Measurements from ENCODE around the gene MYBPHL.

Gene MYBPHL, protein sequence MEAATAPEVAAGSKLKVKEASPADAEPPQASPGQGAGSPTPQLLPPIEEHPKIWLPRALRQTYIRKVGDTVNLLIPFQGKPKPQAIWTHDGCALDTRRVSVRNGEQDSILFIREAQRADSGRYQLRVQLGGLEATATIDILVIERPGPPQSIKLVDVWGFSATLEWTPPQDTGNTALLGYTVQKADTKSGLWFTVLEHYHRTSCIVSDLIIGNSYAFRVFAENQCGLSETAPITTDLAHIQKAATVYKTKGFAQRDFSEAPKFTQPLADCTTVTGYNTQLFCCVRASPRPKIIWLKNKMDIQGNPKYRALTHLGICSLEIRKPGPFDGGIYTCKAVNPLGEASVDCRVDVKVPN

GRCh38 chr1:109306832-109307273, at the start of gene MYBPHL:
MYBPHL (minus strand) TSS chr1:109307011; CDS start chr1:109306991, 20 bp downstream.
- H3K4me3 Mint-ChIP-seq: no peak within 1 kb of the TSS

DNA sequence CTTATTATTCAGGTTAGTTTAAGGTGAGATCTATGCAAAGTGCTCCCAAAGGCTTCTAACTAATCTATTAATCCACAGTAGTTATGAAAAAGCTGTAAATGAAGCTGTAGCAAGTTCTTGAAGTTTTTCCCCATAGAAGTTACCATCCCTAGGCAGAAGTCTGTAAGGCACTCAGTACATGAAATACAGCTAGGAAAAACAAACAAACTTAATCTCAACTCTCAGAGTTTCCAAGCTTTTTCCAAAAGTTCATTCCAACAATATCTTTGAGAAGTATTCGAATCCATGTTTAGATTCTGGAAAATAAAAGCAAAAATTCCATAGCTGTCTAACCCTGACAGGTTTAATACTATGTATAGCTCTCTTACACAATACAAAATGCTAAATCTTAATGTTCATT, 49.7 kb upstream of the MYBPHL start:
- Mint-ChIP-seq H3K4me1 (ENCODE audit: low read depth) (peaks cover 8% of the 10 kb centered on the region), H3K27me3 (ENCODE audit: low read depth) (peaks cover 32% of the 10 kb centered on the region), H3K4me3 (no peak overlapping the region), H3K9me3 (no peaks in the 10 kb centered on the region), H3K27ac (no peak overlapping the region), H3K36me3 (ENCODE audit: low read depth) (no peaks in the 10 kb centered on the region)
- DNase-seq (ENCODE audit: low spot score): no peak

More at GRCh38 chr1:109306832-109307273, at the start of gene MYBPHL:
- Mint-ChIP-seq H3K4me1 (ENCODE audit: low read depth) (no peaks in the 10 kb centered on the region), H3K27me3 (ENCODE audit: low read depth) (peaks cover 12% of the 10 kb centered on the region), H3K27ac (no peak within 1 kb of the TSS), H3K36me3 (ENCODE audit: low read depth) (no peaks in the 10 kb centered on the region), H3K9me3 (no peaks in the 10 kb centered on the region)
- DNase-seq (ENCODE audit: low spot score): no peak

DNA sequence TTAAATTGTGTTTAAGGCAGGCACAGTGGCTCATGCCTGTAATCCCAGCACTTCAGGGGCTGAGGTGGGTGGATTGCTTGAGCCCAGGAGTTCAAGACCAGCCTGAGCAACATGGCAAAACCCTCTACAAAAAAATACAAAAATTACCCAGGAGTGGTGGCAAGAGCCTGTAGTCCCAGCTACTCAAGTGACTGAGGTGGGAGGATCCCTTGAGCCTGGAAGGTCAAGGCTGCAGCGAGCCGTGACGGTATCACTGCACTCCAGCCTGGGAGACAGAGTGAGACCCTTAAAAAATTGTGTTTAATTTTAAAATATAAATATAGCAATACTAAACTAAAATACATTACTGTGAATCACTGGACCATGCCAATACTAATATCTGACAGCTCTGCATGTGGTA, 48.1 kb upstream of the MYBPHL start:
- H3K4me1 Mint-ChIP-seq (ENCODE audit: low read depth): peaks cover 8% of the 10 kb centered on the region
- H3K27ac Mint-ChIP-seq: no peak overlapping the region
- H3K9me3 Mint-ChIP-seq: no peaks in the 10 kb centered on the region
- no peak for DNase-seq (ENCODE audit: low spot score)
- H3K4me3 Mint-ChIP-seq: no peak overlapping the region
- H3K36me3 Mint-ChIP-seq (ENCODE audit: low read depth): no peaks in the 10 kb centered on the region
- peaks cover 29% of the 10 kb centered on the region for H3K27me3 Mint-ChIP-seq (ENCODE audit: low read depth)

- no peak for DNase-seq (ENCODE audit: low spot score)
- peaks cover 8% of the 10 kb centered on the region for H3K4me1 Mint-ChIP-seq (ENCODE audit: low read depth)
- H3K9me3 Mint-ChIP-seq: no peaks in the 10 kb centered on the region
- H3K27ac Mint-ChIP-seq: no peak overlapping the region
- H3K27me3 Mint-ChIP-seq (ENCODE audit: low read depth): peaks cover 27% of the 10 kb centered on the region
- H3K36me3 Mint-ChIP-seq (ENCODE audit: low read depth): no peaks in the 10 kb centered on the region
- no peak overlapping the region for H3K4me3 Mint-ChIP-seq
These were observed 44.6 kb upstream of the MYBPHL start for GRCh38 chr1:109351457-109351856.

DNA sequence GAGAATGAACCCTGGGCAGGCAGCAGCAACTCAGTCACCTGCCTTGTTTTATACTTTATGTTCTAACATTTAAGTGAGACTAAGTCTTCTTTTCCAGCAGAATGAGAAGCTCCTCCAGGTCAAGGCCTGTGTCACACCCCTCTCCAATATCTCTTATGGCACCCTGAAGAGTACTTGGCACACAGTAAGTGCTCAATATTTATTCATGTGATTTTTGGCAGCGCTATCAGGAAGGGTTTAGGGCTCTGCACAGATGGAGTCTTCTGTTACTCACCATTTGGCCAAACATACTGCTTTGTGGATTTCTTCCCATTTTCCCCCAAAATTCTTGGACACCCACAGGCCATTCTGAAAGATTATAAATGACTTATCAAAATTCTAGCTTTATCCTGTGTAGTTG, 43.8 kb upstream of the MYBPHL start:
- peaks cover 27% of the 10 kb centered on the region for H3K27me3 Mint-ChIP-seq (ENCODE audit: low read depth)
- H3K36me3 Mint-ChIP-seq (ENCODE audit: low read depth): no peaks in the 10 kb centered on the region
- H3K27ac Mint-ChIP-seq: no peak overlapping the region
- no peaks in the 10 kb centered on the region for H3K9me3 Mint-ChIP-seq
- DNase-seq (ENCODE audit: low spot score): no peak
- H3K4me3 Mint-ChIP-seq: no peak overlapping the region
- peaks cover 8% of the 10 kb centered on the region for H3K4me1 Mint-ChIP-seq (ENCODE audit: low read depth)

DNA sequence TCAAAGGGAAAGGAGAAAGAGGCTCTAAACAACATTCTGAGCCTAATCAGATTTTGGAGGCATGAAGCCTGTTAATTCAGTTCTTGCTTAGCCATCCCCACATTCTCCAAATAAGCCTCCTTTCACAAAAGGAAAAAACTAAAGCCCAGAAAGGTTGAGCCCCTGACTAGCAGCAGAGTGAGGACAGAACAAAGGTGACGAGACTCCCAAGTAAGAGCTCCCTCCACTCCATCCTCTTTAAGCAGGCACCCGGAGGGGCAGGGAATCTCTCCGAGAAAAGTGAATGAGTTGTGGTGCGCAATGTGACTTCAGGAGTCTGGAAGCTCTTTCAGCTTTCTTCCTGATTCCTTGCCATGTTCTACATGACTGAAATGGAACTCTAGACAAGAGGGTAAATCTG, 43.4 kb upstream of the MYBPHL start:
- no peak for DNase-seq (ENCODE audit: low spot score)
- no peak overlapping the region for H3K27ac Mint-ChIP-seq
- no peaks in the 10 kb centered on the region for H3K36me3 Mint-ChIP-seq (ENCODE audit: low read depth)
- H3K4me3 Mint-ChIP-seq: no peak overlapping the region
- peaks cover 8% of the 10 kb centered on the region for H3K4me1 Mint-ChIP-seq (ENCODE audit: low read depth)
- peaks cover 27% of the 10 kb centered on the region for H3K27me3 Mint-ChIP-seq (ENCODE audit: low read depth)
- no peaks in the 10 kb centered on the region for H3K9me3 Mint-ChIP-seq

GRCh38 chr1:109347511-109347910, 40.7 kb upstream of the MYBPHL start:
- Mint-ChIP-seq H3K9me3 (no peaks in the 10 kb centered on the region), H3K4me1 (ENCODE audit: low read depth) (no peaks in the 10 kb centered on the region), H3K4me3 (no peak overlapping the region), H3K27ac (no peak overlapping the region), H3K27me3 (ENCODE audit: low read depth) (peaks cover 30% of the 10 kb centered on the region), H3K36me3 (ENCODE audit: low read depth) (no peaks in the 10 kb centered on the region)
- no peak for DNase-seq (ENCODE audit: low spot score)

DNA sequence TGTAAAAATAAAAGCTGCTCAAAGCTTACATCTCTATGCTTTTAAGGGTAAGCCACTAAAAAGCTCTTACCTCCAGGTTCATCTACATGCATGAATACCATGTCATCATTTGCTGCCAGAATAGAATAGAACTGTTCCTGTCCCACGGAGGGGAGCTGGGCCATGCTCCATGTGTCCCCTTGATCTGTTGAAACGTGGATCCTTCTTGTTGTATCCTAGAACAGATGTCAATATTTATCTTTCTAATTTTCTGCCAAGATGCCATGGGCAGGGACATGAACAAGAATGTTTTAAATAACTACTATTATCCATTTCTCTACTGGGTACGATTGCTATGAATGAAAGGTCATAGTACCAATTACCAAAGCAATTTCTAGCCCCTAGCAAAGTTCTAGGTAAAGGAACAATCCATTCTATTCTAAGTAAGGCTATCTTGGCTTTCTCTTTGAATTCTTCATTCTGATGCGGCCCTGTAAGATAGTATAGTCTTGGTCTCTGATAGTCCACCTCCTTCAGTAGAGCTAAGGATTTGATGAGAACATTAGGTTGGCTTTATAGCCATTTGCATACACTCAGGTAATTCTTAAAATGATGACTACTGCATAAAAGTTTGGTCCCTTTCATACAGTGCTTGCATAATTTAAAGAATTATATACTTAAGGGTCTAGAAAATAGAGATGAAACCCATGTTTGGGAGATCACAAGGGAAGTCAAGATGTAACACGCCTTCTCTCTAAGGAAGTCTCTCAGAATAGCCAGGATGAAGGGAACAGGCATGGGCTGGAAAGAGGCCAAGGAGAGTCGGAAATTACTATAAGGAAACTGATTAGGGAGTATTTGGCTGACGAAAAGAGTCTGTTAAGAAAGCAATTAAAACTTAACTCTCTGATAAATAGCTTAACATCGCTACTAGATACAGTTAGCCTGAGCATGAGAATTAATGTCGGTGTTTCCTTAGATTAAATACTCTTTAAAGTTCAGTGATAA, 35.4 kb upstream of the MYBPHL start:
- Mint-ChIP-seq H3K9me3 (no peaks in the 10 kb centered on the region), H3K4me3 (no peak overlapping the region), H3K36me3 (ENCODE audit: low read depth) (no peaks in the 10 kb centered on the region), H3K27ac (no peak overlapping the region), H3K4me1 (ENCODE audit: low read depth) (no peaks in the 10 kb centered on the region), H3K27me3 (ENCODE audit: low read depth) (peaks cover 20% of the 10 kb centered on the region)
- DNase-seq (ENCODE audit: low spot score): no peak

DNA sequence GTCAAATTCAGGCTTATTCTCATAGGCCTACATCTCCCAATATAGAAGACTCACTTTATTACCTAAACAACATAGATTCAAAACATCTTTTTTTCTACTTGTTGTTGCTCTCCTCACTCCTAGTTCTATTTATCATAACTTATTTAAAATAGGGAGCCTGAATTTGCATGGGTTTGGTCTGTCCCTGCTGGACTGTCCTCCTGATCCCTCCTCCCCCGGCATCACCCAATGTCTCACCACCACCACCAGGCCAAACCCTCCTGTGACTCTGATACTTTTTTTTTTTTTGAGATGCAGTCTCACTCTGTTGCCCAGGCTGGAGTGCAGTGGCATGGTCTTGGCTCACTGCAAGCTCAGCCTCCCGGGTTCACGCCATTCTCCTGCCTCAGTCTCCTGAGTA, 31.8 kb upstream of the MYBPHL start:
- Mint-ChIP-seq H3K4me1 (ENCODE audit: low read depth) (no peaks in the 10 kb centered on the region), H3K4me3 (no peak overlapping the region), H3K27ac (no peak overlapping the region), H3K36me3 (ENCODE audit: low read depth) (no peaks in the 10 kb centered on the region), H3K9me3 (no peaks in the 10 kb centered on the region), H3K27me3 (ENCODE audit: low read depth) (peaks cover 8% of the 10 kb centered on the region)
- no peak for DNase-seq (ENCODE audit: low spot score)

DNA sequence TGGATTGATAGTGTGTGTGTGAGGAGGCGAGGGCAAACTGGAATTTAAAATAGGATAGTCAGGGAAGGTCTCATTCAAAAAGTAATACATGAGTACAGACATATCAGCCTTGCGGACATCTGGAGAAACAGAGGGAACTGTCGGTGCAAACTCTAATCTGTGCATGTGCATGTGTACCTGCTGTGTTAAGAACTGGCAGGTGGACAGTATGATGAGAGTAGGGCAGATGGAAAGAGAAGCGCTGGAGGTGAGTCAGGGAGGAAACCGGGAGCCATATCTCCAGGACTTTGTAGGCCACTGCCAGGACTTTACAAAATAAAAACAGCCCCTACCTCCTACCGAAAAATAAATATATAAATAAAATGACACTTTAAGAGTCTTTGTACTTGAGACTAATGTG, 31.3 kb upstream of the MYBPHL start:
- no peaks in the 10 kb centered on the region for H3K36me3 Mint-ChIP-seq (ENCODE audit: low read depth)
- DNase-seq (ENCODE audit: low spot score): no peak
- H3K27ac Mint-ChIP-seq: no peak overlapping the region
- H3K9me3 Mint-ChIP-seq: no peaks in the 10 kb centered on the region
- H3K4me3 Mint-ChIP-seq: no peak overlapping the region
- H3K4me1 Mint-ChIP-seq (ENCODE audit: low read depth): no peaks in the 10 kb centered on the region
- peaks cover 5% of the 10 kb centered on the region for H3K27me3 Mint-ChIP-seq (ENCODE audit: low read depth)

DNA sequence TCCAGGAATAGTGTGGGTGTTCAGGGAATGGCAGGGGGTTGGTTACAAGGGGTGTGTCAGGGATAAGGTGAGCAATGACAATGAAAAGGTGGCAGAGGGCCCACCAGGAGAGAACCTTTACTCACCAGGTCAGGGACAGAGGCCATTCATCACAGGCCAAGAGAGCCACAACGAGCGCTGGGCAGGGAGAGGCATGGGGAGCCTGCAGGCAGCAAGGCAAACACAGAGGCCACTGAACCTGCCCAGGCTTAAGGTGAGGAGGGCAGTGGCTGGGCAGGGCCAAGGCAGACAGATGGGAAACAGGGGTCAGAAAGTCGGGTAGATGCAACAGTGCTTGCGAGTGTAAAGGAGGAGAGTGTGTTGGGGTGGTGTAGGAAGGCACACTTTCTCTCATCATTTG, 28.3 kb upstream of the MYBPHL start:
- no peak for DNase-seq (ENCODE audit: low spot score)
- no peaks in the 10 kb centered on the region for H3K4me1 Mint-ChIP-seq (ENCODE audit: low read depth)
- H3K27me3 Mint-ChIP-seq (ENCODE audit: low read depth): peaks cover 14% of the 10 kb centered on the region
- H3K36me3 Mint-ChIP-seq (ENCODE audit: low read depth): peaks cover 7% of the 10 kb centered on the region
- H3K27ac Mint-ChIP-seq: no peak overlapping the region
- H3K4me3 Mint-ChIP-seq: no peak overlapping the region
- H3K9me3 Mint-ChIP-seq: peaks cover 25% of the 10 kb centered on the region

- Mint-ChIP-seq H3K4me1 (ENCODE audit: low read depth) (no peaks in the 10 kb centered on the region), H3K4me3 (no peak overlapping the region), H3K9me3 (peaks cover 29% of the 10 kb centered on the region), H3K27me3 (ENCODE audit: low read depth) (peaks cover 14% of the 10 kb centered on the region), H3K27ac (no peak overlapping the region), H3K36me3 (ENCODE audit: low read depth) (peaks cover 7% of the 10 kb centered on the region)
- no peak for DNase-seq (ENCODE audit: low spot score)
These were observed 24.3 kb upstream of the MYBPHL start for GRCh38 chr1:109331113-109331512.

DNA sequence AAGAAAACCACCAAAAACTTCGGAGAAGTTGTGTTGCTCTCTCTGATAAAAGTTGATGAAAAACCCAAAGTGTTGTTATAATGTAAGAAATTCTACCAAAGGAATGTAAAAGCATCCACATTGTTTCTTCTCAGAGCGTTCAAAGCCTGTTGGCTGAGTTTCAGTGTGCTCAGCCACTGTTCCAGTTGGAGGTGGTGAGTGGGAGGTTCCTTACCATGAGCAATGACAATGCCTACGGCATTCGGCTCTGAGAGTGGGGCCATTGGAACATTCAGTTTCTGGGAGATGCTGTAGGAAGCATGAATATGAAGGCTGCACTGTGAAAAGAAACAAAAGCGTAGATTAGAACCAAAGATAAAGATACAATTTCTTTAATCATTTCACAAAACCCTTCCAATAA, 20.5 kb upstream of the MYBPHL start:
- H3K4me3 Mint-ChIP-seq: no peak overlapping the region
- peaks cover 25% of the 10 kb centered on the region for H3K9me3 Mint-ChIP-seq
- peaks cover 16% of the 10 kb centered on the region for H3K27me3 Mint-ChIP-seq (ENCODE audit: low read depth)
- no peak for DNase-seq (ENCODE audit: low spot score)
- H3K36me3 Mint-ChIP-seq (ENCODE audit: low read depth): peaks cover 7% of the 10 kb centered on the region
- H3K4me1 Mint-ChIP-seq (ENCODE audit: low read depth): no peaks in the 10 kb centered on the region
- no peak overlapping the region for H3K27ac Mint-ChIP-seq

- Mint-ChIP-seq H3K9me3 (no peaks in the 10 kb centered on the region), H3K27ac (no peak overlapping the region), H3K36me3 (ENCODE audit: low read depth) (no peaks in the 10 kb centered on the region), H3K27me3 (ENCODE audit: low read depth) (peaks cover 10% of the 10 kb centered on the region), H3K4me3 (no peak overlapping the region), H3K4me1 (ENCODE audit: low read depth) (no peaks in the 10 kb centered on the region)
- DNase-seq (ENCODE audit: low spot score): no peak
These were observed 16.2 kb upstream of the MYBPHL start for GRCh38 chr1:109322974-109323373.

All from T-helper 2 cell treated with Interferon-gamma antibody and Interleukin-4, amounts not matched to agents 5 μg/mL and 100 μg/mL, for 36 hours (primary cell).